H7 (cell line): ENCODE measurements around the gene DRAM1. TPM values are rescaled to one million over a fixed set of nuclear protein-coding genes. Genes with fewer than 3 reads are reported as not detected.
"Not testable (repeated sequence)": the region's sequence is repeated elsewhere in the genome, so short reads cannot be mapped to it uniquely, and the experiment has no call there.

Experiments used
- DNase-seq: peaks from one replicate; pipeline ENCODE4 v3.0.0; 2012
- H3K27me3 ChIP-seq: 2 replicates; pipeline ENCODE4 v1.6.0; 2011; ENCODE audit warnings: mild to moderate bottlenecking, low read length; ENCODE audit not compliant: control insufficient read depth, insufficient read depth
- H3K36me3 ChIP-seq: replicated peaks from 2 replicates; pipeline ENCODE4 v1.5.1; 2011; ENCODE audit warnings: low read length; ENCODE audit not compliant: control insufficient read depth, insufficient read depth
- H3K4me3 ChIP-seq: 2 replicates; pipeline ENCODE4 v1.5.1; 2011; ENCODE audit warnings: low read depth, mild to moderate bottlenecking, control low read depth, low read length, moderate library complexity; ENCODE audit not compliant: insufficient read depth
- total RNA-seq: library from RNA; depleted of rRNA; stranded (reverse); fragments of >200 nt; shearing (Covaris generic); gene quantifications from 2 replicates; pipeline ENCODE4 v1.2.3, GENCODE V29; 2014

The DRAM1 gene
- total RNA-seq, 1 experiment from 2014 or later: 1.0 TPM

DNA sequence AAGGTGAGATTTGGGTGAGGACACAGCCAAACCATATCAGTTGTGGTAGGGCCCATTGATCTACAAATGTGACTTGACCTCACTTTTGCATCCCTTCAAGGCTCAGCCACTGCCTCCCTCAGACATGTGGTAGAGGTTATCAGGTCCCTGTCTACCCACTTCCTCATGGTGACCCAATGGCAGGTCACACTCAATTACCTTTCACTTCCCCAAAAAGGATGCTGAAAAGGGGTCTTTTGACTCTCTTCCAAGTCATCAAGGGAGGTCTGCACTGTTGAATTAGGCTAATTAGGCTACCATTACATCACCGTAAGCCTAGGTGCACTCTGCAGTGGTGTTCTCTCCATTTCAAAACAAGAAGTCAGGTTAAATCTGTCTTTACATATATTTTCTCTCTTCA lies 22.6 kb upstream of the DRAM1 start:
- DNase-seq: no peak
- Histone ChIP-seq H3K27me3 (no peaks in the 10 kb centered on the region), H3K36me3 (no peaks in the 10 kb centered on the region), H3K4me3 (no peak overlapping the region)

DNA sequence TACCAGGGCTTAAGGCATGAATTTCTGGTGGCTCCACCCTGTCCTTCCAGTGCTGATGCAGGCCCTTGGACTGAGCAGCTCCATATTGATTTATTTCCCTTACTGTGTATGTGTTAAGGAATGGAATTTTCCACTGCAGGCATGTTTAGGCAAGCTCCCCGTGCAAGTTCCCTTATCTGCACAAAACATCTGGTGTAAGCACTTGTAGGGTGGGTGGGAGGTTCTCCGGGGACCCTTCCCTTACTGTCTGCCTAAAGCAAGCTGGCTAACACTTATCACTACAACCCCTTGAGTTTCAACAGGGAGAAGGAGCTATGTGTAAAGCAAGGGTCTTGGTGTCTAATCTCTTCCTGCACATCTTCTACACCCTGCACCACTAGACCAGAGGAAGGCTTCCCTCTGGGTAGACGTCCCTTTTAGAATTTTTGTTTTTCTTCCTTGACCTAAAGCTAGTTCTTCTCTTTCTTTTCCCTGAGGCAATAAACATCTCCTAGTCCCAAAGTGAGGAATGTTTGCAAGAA lies 22.0 kb upstream of the DRAM1 start:
- Histone ChIP-seq H3K36me3 (no peaks in the 10 kb centered on the region), H3K4me3 (no peak overlapping the region), H3K27me3 (no peaks in the 10 kb centered on the region)
- no peak for DNase-seq

DNA sequence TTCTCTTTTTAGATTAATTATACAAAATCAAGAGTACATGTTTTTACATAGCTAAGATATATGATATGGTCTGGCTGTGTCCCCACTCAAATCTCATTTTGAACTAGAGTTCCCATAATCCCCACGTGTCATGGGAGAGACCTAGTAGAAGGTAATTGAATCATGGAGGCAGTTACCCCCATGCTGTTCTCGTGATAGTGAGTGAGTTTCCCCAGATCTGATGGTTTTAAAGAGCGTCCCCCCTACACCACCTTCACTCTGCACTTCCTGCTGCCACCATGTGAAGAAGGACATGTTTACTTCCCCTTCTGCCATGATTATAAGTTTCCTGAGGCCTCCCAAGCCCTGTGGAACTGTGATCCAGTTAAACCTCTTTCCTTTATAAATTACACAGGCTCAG lies 21.4 kb upstream of the DRAM1 start:
- Histone ChIP-seq H3K36me3 (no peaks in the 10 kb centered on the region), H3K4me3 (no peak overlapping the region), H3K27me3 (no peaks in the 10 kb centered on the region)
- no peak for DNase-seq

DNA sequence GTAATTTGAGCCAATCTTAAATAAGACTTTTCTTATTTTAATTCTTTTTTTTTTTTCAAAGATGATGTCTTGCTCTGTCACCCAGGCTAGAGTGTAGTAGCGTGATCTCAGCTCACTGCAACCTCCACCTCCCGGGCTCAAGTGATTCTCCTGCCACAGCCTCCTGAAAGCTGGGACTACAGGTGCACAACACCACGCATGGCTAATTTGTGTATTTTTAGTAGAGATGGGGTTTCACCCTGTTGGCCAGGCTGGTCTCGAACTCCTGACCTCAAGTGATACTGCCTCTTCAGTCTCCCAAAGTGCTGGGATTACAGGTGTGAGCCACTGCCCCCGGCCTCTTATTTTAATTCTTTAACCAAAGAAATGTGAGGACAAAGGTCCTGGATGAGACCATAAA lies 20.8 kb upstream of the DRAM1 start:
- H3K4me3 ChIP-seq, H3K36me3 ChIP-seq, DNase-seq, H3K27me3 ChIP-seq: not testable (repeated sequence)

DNA sequence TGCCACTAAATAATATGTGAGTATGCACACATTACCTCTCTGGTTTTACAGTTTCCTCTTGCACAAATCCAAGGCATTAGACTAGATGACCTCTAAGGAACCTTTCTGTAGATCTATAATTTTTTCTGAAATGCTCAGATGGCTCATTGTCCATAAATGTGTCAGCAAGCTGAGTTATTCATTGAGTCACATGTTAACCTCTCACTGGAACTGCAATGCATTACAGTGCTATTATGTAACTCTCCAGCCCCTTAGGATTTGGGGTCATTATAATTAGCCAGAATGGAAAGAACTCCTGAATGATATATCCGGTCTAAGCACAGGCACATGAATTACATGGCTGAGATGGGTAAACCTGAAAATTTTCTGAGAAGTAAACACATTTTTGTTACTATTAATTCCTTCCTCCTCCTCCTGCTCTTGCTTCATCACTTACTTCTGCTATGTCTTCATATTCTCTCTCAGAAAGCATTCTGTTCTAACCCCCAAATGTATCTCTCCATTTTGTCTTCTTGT lies 20.3 kb upstream of the DRAM1 start:
- DNase-seq: no peak
- H3K27me3 ChIP-seq: no peaks in the 10 kb centered on the region
- H3K4me3 ChIP-seq: no peak overlapping the region
- H3K36me3 ChIP-seq: no peaks in the 10 kb centered on the region

DNA sequence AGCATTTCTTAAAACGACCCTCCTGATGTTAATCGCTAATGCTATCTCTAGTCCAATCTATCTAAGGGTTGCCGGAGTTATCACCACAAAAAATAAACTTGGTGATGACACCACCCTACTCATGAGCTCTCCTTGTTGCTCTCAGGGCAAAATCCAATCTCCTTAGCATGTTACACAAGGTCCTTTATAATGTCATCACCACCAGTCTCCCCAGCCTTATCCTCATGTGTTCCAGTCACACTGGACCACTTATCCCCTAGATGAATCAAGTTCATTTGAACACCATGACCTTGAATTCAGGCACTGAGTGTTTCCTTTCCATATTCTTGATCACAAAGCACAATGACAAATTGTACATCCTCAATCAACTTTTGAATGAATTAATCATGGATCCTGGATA lies 19.0 kb upstream of the DRAM1 start:
- Histone ChIP-seq H3K36me3 (no peaks in the 10 kb centered on the region), H3K27me3 (no peaks in the 10 kb centered on the region), H3K4me3 (no peak overlapping the region)
- no peak for DNase-seq

DNA sequence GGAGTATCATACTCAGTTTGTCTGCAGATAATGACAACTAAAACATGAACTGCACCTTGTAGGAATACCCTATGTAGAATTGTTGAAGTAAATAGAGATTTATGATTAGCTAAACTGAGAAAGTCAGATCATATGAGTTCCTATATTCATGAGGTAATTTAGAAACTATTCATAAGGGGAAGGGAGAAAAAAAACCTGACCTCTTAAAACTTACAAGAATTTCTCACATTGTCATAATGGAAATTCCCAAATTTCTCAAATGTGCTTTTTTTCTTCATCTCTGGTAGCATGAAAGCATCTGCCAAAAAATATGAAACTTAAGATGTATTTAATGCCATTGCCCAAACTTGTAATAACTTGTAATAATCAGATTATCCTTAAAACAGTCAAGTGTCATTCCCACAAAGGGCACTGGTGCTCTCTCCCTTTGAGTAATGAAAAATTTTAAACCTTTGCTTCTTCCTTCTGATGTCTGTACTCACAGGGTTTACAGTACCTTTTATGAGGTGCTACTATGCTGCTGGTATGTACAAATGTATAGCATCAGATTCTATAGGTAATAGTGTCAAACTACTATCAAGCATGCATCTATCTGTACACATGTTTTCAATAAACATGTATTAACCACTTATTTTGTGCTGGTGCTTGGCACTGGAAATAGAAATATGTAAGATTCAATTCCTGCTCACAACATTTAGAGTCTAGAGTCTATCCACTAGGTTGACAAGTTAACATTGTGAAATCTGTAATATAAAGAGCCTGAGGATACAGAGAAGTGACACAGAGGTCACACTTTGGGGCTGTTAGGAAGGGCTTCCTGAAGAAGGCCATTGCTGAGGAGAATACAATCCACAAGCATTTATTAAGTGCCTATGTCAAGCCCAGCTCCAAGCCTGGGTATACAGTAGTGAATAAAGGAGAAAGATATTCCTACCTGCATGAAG lies 17.4 kb upstream of the DRAM1 start:
- H3K36me3 ChIP-seq: no peaks in the 10 kb centered on the region
- DNase-seq: no peak
- H3K4me3 ChIP-seq: no peak overlapping the region
- H3K27me3 ChIP-seq: no peaks in the 10 kb centered on the region

DNA sequence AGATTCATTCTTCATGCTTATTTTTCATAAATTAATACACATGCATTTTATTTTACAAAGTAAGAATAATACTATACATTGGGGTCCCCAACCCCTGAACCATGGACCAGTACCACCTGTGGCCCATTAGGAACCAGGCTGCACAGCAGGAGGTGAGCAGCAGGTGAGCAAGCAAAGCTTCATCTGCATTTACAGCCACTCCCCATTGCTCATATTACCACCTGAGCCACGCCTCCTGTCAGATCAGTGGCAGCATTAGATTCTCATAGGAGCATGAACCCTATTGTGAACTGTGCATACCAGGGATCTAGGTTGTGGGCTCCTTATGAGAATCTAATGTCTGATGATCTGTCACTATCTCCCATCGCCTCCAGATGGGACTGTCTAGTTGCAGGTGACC lies 15.7 kb upstream of the DRAM1 start:
- DNase-seq, H3K36me3 ChIP-seq, H3K27me3 ChIP-seq, H3K4me3 ChIP-seq: not testable (repeated sequence)

DNA sequence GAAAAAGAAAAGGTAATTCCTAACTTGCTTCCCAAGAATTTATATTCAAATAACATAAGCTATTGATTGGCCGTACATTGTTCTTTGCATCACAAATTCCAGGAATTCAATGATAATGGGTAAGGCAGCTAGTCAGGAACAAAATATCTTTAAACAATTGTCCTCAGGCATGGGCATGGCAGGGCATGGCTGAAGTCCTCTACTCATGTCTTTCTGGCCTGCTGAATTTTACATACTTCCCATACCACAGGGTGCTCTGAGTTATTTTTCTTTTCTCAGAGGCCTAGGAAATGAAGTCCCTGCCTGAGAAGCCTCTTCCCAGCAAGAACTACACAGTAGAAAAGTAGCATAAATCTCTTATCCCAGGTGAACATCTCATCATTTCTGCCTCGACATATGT lies 15.1 kb upstream of the DRAM1 start:
- no peak overlapping the region for H3K4me3 ChIP-seq
- no peak for DNase-seq
- no peaks in the 10 kb centered on the region for H3K27me3 ChIP-seq
- H3K36me3 ChIP-seq: no peaks in the 10 kb centered on the region

DNA sequence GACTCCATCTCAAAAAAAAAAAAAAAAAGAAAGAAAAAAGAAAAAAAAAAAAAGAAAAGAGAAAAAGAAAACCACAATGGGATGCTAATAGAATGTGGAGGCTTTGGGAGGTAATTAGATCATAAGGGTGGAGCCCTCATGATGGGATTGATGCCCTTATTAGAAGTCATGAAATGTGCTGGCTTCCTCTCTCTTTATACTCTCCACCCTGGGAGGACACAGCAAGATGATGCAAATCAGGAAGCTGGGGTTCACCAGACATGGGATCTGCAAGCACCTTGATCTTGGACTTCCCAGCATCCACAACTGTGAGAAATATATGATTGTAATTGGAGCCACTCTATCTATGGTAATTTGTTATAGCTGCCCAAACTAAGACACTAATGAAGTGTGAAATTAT lies 13.4 kb upstream of the DRAM1 start:
- Histone ChIP-seq H3K4me3 (no peak overlapping the region), H3K36me3 (no peaks in the 10 kb centered on the region)
- DNase-seq: no peak

DNA sequence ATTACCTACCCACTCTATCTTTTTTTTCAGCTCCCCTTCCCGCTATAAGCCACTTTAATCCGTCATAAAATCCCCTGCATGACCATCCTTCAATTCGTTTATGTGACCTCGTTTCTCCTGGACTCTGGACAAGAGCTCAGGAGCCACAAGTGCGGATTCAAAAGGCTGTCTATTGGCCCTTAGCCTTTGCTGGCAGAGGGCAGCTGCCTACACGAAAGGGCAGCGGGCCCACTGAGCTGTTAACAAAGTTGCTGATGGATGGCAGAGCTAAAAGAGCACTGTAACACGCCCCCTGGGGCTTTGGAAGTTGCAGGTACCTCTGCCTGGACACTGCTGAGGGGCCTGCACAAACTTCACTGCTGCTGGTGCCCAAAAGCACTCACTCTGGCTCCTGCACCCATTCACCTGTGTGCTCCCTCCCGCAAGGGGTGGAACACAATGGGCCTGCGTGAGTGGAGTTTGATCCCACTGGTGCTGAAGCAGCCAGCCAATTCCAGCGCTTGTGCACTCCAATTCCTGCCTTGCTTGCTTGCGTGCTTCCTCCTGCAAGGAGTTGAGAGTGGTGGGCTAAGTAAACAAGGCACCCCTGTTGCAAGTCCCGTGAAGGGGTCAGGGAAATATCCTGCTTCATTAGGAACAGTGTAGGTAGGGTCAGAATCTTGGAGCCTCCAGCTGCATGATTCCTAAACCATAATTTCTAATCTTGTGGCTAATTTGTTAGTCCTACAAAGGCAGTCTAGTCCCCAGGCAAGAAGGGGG lies 10.6 kb upstream of the DRAM1 start:
- DNase-seq: no peak
- Histone ChIP-seq H3K27me3 (no peaks in the 10 kb centered on the region), H3K36me3 (no peaks in the 10 kb centered on the region)

More for the DNA sequence above, 13.4 kb upstream of the DRAM1 start:
- H3K27me3 ChIP-seq: no peaks in the 10 kb centered on the region

DNA sequence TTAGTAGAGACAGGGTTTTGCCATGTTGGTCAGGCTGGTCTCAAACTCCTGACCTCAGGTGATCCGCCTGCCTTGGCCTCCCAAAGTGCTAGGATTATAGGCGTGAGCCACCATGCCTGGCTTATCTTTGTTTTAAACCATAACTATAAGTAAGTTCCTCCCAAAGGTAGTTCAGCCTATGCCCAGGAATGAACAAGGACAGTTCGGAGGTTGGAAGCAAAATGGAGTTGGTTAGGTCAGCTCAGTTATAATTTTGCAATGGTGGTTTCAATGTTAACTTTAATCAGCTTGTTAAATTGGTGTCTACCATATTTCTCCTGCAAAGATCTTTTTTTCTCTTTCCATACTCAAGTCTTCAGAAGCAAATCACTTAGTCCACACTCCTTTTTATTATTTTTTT lies 9.8 kb upstream of the DRAM1 start:
- DNase-seq, H3K4me3 ChIP-seq, H3K27me3 ChIP-seq, H3K36me3 ChIP-seq: not testable (repeated sequence)

More for the DNA sequence above, 10.6 kb upstream of the DRAM1 start:
- H3K4me3 ChIP-seq: no peak overlapping the region

DNA sequence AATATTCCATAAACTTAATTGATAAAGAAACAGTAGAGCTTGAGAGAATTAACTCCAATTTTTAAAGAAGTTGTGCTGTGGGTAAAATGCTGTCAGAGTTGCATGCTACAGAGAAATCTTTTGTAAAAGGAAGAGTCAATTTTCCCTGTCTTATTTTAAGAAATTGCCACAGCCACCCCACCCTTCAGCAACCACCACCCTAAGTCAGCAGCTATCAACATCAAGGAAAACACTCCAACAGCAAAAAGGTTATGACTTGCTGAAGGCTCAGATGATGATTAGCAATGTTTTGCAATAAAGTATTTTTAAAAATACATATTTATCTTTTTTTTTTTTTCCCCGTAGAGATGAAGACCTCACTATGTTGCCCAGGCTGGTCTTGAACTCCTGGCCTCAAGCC lies 6.5 kb upstream of the DRAM1 start:
- DNase-seq: no peak
- Histone ChIP-seq H3K27me3 (no peaks in the 10 kb centered on the region), H3K4me3 (no peak overlapping the region), H3K36me3 (no peaks in the 10 kb centered on the region)

DNA sequence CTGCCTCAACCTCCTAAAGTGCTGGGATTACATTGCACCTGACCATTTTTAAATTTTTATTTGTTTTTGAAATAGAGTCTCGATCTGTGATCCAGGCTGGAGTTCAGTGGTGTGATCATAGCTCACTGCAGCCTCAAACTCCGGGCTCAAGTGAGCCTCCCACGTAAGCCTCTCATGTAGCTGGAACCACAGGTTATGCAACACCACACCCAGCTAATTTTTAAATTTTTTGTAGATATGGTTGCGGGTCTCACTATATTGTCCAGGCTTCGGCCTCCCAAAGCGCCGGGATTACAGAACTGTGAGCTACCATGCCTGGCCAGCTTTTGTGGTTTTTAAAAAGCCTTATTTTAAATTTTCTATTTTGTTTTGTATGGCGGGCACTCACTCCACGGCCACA lies 2.2 kb upstream of the DRAM1 start:
- H3K27me3 ChIP-seq: peaks cover 16% of the 10 kb centered on the region
- DNase-seq: no peak
- no peak overlapping the region for H3K4me3 ChIP-seq
- no peaks in the 10 kb centered on the region for H3K36me3 ChIP-seq
